Esophagus muscularis mucosa (tissue), 4 donors: ENCODE measurements around the gene FARSB.

Source experiments
- CTCF ChIP-seq, 3 experiments: fragments of 200-600 bp in 2 of 3; fragments of 450-650 bp in 1 of 3; sonication (generic) in 2 of 3; IDR thresholded peaks; one replicate each; pipeline ENCODE4 v1.5.1; 2017 to 2019; ENCODE audit warnings: antibody characterized with exemption in 3 of 3, mild to moderate bottlenecking in 2 of 3, moderate library complexity in 1 of 3
- EP300 ChIP-seq: sonication (generic); formaldehyde crosslinking; IDR thresholded peaks from one replicate; pipeline ENCODE4 v1.6.1; 2017; ENCODE audit warnings: antibody characterized with exemption
- POLR2A ChIP-seq: fragments of 450-650 bp; IDR thresholded peaks from one replicate; pipeline ENCODE4 v1.6.1; 2017; ENCODE audit warnings: antibody characterized with exemption, moderate library complexity, mild to moderate bottlenecking, low read depth
- POLR2AphosphoS5 ChIP-seq, 2 donors: sonication (generic); formaldehyde crosslinking; IDR thresholded peaks; one replicate each; pipeline ENCODE4 v1.6.1; 2017; ENCODE audit warnings: antibody characterized with exemption in 2 of 2

GRCh38 chr2:222577341-222577740, 78.6 kb downstream of the FARSB start:
- TF ChIP-seq CTCF (IDR thresholded peaks at IDR 0.05) = no peak
- TF ChIP-seq POLR2A = no peak
- no peak for TF ChIP-seq EP300
- TF ChIP-seq POLR2AphosphoS5 (IDR thresholded peaks at IDR 0.05) = no peak
